HG02623 (cell line): ENCODE measurements around the gene SZT2.
A peak's percentile ranks its signal among the peaks of the same experiment; 100 is the strongest.
"Not testable (repeated sequence)": the region's sequence is repeated elsewhere in the genome, so short reads cannot be mapped to it uniquely, and the experiment has no call there.

Source experiments
- ATAC-seq: cut with Tn5 transposase; IDR thresholded peaks from one replicate; pipeline ENCODE4 v1.9.1; 2021; ENCODE audit warnings: moderate library complexity; ENCODE audit not compliant: unreplicated experiment

SZT2 gene

DNA sequence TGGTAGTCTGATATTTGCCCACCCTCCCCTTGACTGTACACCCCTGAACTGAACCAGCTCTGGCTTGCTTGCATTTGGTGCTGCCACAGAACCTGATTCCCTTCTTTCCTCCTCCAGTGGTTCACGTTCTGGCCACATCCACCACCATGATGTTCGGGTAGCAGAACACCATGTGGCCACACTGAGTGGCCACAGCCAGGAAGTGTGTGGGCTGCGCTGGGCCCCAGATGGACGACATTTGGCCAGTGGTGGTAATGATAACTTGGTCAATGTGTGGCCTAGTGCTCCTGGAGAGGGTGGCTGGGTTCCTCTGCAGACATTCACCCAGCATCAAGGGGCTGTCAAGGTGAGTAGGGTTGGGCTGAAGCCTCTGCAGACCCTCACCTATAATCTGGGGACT is 29.1 kb upstream of the SZT2 start:
- no peak for ATAC-seq

DNA sequence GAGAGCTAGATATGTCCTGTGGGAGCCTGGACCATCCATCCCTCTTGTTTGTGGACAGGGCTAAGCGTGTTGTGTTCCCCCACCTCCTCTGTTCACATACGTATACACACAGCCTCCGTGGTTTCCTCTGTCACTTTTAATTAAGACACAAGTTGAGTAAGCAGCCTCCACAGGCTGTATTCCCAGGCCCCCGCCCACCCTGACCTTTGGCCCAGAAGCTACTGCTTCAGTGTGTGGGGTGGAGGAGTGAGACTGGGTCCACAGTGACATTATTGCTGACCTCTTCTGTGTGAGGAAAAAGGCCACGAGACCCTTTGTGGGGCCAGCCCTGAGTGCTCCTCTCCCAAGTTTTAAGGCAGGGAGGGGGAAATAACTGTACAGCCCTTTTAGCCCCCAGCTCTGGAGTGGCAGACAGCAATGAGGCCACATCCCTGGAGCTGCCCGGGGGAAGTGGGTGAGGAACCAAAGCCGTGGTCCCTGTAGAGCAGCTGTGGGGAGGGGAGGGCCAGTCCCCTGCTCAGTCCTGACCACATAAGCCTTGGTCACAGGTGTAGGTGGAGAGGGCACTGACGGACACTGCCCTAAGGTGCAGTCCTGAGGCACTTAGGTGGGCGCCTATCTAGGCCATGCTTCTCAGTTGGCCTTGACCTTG is 26.3 kb upstream of the SZT2 start:
- ATAC-seq: no peak

- ATAC-seq: no peak
Observed at GRCh38 chr1:43363935-43364525, 25.7 kb upstream of the SZT2 start.

GRCh38 chr1:43365678-43366077 is 24.0 kb upstream of the SZT2 start:
- no peak for ATAC-seq

DNA sequence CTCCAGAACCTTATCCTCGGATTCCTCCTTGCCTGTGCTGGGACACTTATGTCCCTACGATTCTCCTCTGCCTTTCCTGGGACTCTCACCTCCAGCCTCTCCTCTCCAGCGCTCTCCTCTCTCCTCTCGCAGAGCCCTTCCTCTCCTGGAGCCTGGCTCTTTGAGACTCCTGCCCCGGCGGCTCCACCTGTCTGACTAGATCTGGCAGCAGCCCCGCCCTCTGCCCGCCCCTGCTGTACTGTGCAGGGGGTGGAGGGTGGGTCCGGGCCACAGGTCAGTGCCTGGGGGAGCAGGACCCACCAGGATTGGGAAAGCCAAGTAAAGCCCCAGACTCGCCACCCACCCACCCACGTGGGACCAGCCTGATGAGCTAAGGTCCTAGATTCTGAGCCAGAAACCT is 23.5 kb upstream of the SZT2 start:
- no peak for ATAC-seq

GRCh38 chr1:43366601-43367025 is 23.1 kb upstream of the SZT2 start:
- no peak for ATAC-seq

- peak; percentile 36 for ATAC-seq
Observed at GRCh38 chr1:43367026-43367903, 22.4 kb upstream of the SZT2 start.

- peak; percentile 71 for ATAC-seq
Observed at GRCh38 chr1:43367904-43368645, 21.6 kb upstream of the SZT2 start, which contains the start of gene ELOVL1. Gene ELOVL1, minus strand, starts transcription at chr1:43368011. Its CDS starts 2,402 bp downstream, at chr1:43365609.

- ATAC-seq: no peak
Observed at GRCh38 chr1:43368646-43369020, 21.1 kb upstream of the SZT2 start.

GRCh38 chr1:43369779-43370178 is 19.9 kb upstream of the SZT2 start:
- not testable (repeated sequence) for ATAC-seq

DNA sequence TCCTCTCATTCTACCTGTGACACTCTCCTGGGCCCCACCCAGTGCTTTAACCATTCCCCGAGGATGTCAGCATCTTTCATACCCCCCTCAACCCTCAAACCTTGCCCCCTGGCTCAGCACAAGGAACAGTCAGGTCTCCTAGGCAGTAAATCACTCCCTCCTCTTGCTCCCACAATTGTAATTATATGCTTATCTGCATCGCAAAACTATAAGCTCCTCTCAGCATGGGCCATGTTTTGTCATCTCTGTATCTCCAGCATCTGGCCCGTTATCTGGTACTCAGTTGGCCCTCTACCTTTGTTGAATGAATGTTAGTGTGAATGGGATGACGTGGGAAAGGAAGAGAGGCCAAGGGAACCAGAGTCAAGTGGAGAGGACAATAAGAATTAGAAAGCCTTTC is 19.1 kb upstream of the SZT2 start:
- ATAC-seq: no peak

DNA sequence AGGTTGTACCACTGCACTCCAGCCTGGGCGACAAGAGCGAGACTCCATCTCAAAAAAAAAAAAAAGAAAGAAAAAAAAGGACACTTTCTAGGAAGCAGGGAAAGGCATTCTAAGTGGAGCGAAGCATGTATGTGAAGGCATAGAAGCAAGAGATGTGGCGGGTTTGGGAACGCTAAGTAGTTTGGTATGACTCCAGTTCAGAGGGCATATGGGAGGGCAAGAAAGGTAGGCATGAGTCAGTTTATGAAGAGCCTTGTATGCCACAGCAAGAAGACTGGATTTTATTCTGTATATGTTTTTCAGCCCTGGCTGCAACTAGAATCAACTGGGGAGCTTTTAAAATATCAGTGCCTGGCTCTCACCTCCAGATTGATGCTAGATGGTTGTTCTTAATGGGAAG is 17.5 kb upstream of the SZT2 start:
- ATAC-seq: no peak

DNA sequence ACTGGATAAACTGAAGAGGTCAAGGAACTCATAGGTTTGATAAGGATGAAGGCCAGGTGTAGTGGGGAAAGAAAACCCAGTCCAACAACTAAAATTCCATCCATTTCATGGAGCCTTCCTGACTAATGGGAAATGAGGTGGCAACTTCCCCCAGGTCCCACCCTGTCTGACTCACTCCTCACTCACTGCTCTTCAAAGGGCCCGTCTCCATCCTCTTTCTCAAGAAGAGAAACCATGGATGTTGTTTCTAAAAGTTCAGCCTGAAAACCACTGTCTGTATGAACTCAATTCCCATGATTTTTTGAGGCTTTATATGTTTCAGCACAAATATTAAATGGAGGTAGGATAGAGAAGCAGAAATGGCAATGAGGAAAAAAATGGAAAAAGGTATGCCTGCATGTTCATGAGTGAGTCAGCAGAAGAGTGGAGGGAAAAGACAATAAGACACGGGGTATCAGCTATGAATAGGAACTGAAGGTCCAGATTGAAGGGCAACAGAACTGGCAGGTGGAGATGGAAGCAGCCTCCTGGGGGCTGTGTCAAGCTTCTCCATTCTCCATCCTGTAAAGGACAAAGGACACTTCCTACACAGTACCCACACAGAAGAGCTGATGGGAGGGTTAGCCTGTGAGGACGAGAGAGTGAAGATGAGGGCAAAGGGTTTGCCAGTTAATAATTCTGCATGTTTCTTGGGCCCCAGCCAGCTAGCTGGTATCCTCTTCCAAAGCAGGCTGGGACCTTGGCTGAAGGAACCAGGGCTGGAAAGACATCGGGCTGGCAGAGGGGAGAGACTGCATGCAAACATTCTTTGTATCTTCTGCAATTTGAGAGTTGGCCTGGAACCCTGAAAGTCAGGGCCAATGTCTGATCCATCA is 16.4 kb upstream of the SZT2 start:
- no peak for ATAC-seq

DNA sequence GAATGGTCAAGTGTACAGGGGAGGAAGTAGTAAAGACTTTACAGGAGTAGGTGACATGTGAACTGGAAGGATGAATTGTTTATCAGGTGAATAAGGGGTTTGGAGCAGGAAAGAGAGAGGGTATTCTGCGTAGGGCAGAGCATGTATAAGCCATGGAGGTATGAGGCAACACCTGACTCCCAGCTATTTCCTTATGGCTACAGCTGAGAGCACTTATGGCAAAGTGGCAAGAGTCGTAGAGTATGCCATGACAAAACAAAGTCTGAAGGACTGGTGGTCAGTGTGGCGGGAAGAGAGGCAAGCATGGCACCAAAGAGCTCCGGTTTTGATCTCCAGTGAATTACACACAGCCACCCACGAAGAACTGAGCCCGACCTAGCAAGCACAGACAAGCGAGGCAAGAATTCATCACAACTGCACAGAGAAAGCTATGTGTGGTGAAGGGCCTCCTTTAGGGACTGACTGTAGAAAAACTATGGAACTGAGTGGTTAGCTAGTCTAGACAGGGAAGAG is 12.9 kb upstream of the SZT2 start:
- no peak for ATAC-seq

DNA sequence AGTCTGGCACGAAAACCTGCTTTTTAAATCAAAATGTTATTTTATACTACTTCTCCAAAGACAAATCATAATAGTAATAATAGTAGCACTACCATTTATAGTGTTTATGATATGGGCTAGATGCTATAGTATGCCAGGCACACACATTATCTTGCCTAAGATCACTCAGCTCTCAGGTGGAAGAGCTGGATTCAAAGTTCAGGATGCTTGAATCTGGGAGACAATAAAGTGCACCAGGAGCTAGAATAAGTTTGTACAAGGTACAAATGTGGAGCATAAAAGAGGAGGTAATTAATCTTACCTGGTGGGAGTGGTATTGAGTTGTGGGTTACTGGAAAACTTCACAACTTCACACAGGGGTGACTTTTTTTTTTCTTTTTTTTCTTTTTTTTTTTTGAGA is 11.9 kb upstream of the SZT2 start:
- ATAC-seq: no peak

GRCh38 chr1:43379476-43379875 is 10.2 kb upstream of the SZT2 start:
- no peak for ATAC-seq

GRCh38 chr1:43381612-43382011 is 8.1 kb upstream of the SZT2 start:
- ATAC-seq: no peak

GRCh38 chr1:43382027-43382779 is 7.5 kb upstream of the SZT2 start:
- ATAC-seq: no peak

DNA sequence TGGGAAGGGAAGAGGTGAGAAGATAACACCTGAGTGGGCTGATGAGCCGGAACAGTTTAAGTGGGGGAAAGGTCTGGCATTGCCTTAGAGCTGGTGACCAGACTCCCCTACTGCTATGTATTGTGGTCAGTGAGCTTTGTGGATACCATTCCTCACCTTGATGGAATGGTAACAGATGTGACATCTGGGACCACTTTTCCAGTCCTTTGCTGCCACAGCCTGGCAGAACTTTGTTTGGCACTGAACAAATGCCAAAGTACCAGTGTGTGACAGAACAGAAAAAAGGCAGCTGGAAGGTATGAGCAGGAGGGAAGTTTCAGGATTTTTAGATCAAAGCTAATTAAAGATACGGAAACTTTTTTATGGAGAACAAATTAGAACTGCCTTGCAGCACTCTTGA is 6.2 kb upstream of the SZT2 start:
- no peak for ATAC-seq
